HL-60 (cell line): ENCODE measurements around the gene CALN1.
"Not testable (repeated sequence)": the region's sequence is repeated elsewhere in the genome, so short reads cannot be mapped to it uniquely, and the experiment has no call there.

Experiments
- DNase-seq, 2 experiments: peaks; one replicate each; pipeline ENCODE4 v3.0.0-alpha.2; 2010 to 2020; ENCODE audit warnings: low read depth in 1 of 2, low spot score in 1 of 2
- H3K27ac ChIP-seq: fragments of 250-450 bp; sonication (Bioruptor Pico); replicated peaks from 2 replicates; pipeline ENCODE4 v1.5.1; 2020; ENCODE audit warnings: mild to moderate bottlenecking, moderate library complexity
- H3K27me3 ChIP-seq: fragments of 250-450 bp; sonication (Bioruptor Pico); 2 replicates; pipeline ENCODE4 v1.5.1; 2021; ENCODE audit warnings: mild to moderate bottlenecking, moderate library complexity; ENCODE audit not compliant: insufficient read depth, poor library complexity, severe bottlenecking
- H3K4me3 ChIP-seq: replicated peaks from 2 replicates; pipeline ENCODE4 v1.5.1; 2011; ENCODE audit warnings: mild to moderate bottlenecking, control low read depth, low read length; ENCODE audit not compliant: insufficient read depth
- GABPA ChIP-seq: IDR thresholded peaks from 2 replicates; pipeline ENCODE4 v1.6.1; 2012; ENCODE audit warnings: low read depth
- POLR2AphosphoS5 ChIP-seq: IDR thresholded peaks from 2 replicates; pipeline ENCODE4 v1.6.1; 2012; ENCODE audit warnings: low read depth
- SPI1 ChIP-seq: IDR thresholded peaks from 2 replicates; pipeline ENCODE4 v1.6.1; 2012; ENCODE audit warnings: low read depth, mild to moderate bottlenecking, borderline replicate concordance
- TF ChIP-seq, protein P1 (sequence below): IDR thresholded peaks from 2 replicates; pipeline ENCODE4 v1.6.1; 2012; ENCODE audit warnings: low read depth; ENCODE audit not compliant: insufficient replicate concordance
- TF ChIP-seq, protein P2 (sequence below): IDR thresholded peaks from one replicate; pipeline ENCODE4 v1.5.1; 2011; ENCODE audit warnings: low read length, control low read depth, inconsistent platforms; ENCODE audit not compliant: insufficient read depth

Gene CALN1

DNA sequence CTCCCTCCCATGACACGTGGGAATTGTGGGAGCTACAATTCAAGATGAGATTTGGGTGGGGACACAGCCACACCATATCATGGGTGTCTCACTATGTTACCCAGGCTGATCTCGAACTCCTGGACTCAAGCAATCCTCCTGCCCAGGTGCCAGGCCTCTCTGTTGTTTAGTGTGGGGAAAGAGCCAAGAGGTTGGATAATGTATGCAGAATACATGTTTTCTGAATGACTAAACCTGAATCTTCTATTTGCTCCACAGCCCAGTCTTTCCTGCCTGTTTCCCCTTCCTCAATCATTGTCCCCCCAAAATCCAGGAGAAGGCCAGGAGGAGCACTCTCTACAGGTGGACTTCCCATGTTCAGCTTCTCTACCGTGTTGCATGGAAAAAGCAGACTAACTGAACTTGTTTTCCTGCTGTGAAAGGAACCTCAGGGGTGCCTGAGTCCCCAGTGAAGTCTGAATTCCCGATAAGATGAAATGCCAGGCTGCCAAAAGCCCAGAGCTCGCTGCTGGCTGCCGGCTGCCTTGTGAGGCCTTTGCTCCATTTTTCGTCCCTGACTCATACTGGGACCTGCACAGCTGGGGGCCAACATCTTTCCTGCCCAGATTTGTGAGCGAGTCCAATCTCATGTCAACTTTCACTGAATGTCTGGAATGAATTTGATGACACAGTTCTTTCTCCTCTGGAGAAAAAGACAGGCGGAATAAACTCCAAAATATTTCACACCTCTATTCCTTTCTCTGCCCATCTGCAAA, 588.0 kb downstream of the CALN1 start:
- H3K27me3 ChIP-seq = no peaks in the 10 kb centered on the region
- no peak for TF ChIP-seq POLR2AphosphoS5
- TF ChIP-seq SPI1 = no peak
- no peak for TF ChIP-seq GABPA
- TF ChIP-seq, protein P1, sequence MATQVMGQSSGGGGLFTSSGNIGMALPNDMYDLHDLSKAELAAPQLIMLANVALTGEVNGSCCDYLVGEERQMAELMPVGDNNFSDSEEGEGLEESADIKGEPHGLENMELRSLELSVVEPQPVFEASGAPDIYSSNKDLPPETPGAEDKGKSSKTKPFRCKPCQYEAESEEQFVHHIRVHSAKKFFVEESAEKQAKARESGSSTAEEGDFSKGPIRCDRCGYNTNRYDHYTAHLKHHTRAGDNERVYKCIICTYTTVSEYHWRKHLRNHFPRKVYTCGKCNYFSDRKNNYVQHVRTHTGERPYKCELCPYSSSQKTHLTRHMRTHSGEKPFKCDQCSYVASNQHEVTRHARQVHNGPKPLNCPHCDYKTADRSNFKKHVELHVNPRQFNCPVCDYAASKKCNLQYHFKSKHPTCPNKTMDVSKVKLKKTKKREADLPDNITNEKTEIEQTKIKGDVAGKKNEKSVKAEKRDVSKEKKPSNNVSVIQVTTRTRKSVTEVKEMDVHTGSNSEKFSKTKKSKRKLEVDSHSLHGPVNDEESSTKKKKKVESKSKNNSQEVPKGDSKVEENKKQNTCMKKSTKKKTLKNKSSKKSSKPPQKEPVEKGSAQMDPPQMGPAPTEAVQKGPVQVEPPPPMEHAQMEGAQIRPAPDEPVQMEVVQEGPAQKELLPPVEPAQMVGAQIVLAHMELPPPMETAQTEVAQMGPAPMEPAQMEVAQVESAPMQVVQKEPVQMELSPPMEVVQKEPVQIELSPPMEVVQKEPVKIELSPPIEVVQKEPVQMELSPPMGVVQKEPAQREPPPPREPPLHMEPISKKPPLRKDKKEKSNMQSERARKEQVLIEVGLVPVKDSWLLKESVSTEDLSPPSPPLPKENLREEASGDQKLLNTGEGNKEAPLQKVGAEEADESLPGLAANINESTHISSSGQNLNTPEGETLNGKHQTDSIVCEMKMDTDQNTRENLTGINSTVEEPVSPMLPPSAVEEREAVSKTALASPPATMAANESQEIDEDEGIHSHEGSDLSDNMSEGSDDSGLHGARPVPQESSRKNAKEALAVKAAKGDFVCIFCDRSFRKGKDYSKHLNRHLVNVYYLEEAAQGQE = no peak
- TF ChIP-seq, protein P2, sequence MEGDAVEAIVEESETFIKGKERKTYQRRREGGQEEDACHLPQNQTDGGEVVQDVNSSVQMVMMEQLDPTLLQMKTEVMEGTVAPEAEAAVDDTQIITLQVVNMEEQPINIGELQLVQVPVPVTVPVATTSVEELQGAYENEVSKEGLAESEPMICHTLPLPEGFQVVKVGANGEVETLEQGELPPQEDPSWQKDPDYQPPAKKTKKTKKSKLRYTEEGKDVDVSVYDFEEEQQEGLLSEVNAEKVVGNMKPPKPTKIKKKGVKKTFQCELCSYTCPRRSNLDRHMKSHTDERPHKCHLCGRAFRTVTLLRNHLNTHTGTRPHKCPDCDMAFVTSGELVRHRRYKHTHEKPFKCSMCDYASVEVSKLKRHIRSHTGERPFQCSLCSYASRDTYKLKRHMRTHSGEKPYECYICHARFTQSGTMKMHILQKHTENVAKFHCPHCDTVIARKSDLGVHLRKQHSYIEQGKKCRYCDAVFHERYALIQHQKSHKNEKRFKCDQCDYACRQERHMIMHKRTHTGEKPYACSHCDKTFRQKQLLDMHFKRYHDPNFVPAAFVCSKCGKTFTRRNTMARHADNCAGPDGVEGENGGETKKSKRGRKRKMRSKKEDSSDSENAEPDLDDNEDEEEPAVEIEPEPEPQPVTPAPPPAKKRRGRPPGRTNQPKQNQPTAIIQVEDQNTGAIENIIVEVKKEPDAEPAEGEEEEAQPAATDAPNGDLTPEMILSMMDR = no peak
- no peak overlapping the region for H3K27ac ChIP-seq
- no peak for DNase-seq
- no peak overlapping the region for H3K4me3 ChIP-seq

DNA sequence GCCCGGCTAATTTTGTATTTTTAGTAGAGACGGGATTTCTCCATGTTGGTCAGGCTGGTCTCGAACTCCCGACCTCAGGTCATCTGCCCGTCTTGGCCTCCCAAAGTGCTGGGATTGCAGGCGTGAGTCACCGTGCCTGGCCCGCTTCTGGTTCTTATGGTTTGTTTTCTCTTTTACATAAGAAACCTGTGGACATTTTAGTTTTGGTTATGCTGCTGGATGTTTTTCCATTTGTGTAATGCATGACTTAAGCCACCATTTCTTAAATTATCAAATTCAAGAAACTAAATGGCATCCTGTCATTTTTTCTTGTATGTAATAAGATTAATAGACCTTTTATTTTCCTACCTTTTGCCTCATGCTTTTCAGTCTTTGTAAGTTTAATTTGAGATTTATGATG, 589.7 kb downstream of the CALN1 start:
- H3K27me3 ChIP-seq, H3K27ac ChIP-seq, DNase-seq, H3K4me3 ChIP-seq: not testable (repeated sequence)

DNA sequence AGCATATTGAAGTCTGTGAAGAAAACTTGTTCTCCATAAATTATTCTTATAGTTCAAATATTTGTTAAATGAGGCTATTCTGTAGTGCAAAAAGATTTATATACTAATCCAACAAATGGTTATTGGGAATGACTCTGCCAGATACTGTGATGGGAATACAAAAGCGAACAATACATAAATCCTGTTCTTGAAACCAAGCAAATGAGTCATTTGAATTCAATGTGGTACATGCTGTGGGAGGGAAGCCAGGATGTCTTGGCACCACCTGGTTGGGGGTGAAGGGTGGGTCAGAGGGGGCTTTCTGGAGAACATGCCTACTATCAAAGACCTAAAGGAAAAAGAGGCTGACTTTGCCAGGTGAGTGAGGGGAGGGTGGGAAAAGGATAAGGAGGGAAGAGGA, 594.2 kb downstream of the CALN1 start:
- DNase-seq = no peak
- TF ChIP-seq, protein P1 = no peak
- TF ChIP-seq POLR2AphosphoS5 = no peak
- no peak for TF ChIP-seq SPI1
- TF ChIP-seq, protein P2 = no peak
- TF ChIP-seq GABPA = no peak
- Histone ChIP-seq H3K27ac (no peak overlapping the region), H3K27me3 (no peaks in the 10 kb centered on the region), H3K4me3 (no peak overlapping the region)

DNA sequence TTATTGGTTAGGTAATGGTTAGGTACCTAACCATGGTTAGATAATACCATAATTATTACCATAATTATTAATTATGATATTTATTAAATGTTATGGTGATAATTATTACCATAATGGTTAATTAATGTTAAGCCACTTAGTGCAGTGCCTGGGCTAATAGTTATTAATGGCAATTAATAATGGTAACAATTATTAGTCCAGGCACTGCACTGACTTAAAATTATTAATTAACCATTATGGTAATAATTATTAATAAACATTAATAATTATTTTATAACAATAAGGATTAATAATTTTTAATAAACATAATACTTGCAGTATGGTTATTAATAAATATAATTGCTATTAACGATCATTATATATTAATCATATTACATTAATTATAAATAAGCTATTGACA, 604.0 kb downstream of the CALN1 start:
- Histone ChIP-seq H3K27me3 (no peaks in the 10 kb centered on the region), H3K4me3 (no peak overlapping the region), H3K27ac (no peak overlapping the region)
- TF ChIP-seq POLR2AphosphoS5 (no peak), SPI1 (no peak), GABPA (no peak)
- TF ChIP-seq, protein P1 = no peak
- TF ChIP-seq, protein P2 = no peak
- no peak for DNase-seq
